OCI-LY3 (cell line): ENCODE data around the gene CEP104.

ENCODE experiments used
- H2AFZ ChIP-seq: fragments of 200-600, 300-600 bp; shearing (Covaris generic); 2 replicates; pipeline ENCODE4 v1.6.0; 2014; ENCODE audit warnings: antibody characterized with exemption, low read depth, low read length
- H3K27ac ChIP-seq: fragments of 200-600, 300-600 bp; sonication (generic); 2 replicates; pipeline ENCODE4 v1.5.1; 2014; ENCODE audit warnings: mild to moderate bottlenecking, low read length, moderate library complexity, mixed read lengths
- H3K27me3 ChIP-seq: fragments of 200-600, 300-600 bp; sonication (generic); 2 replicates; pipeline ENCODE4 v1.6.1; 2014; ENCODE audit warnings: low read depth, low read length, mixed read lengths
- H3K36me3 ChIP-seq: fragments of 200-600, 300-600 bp; sonication (generic); replicated peaks from 2 replicates; pipeline ENCODE3; 2014; ENCODE audit warnings: low read depth, low read length, mixed read lengths
- H3K4me1 ChIP-seq: fragments of 300-600, 200-600 bp; sonication (generic); 2 replicates; pipeline ENCODE4 v1.6.1; 2014; ENCODE audit warnings: low read length, mixed read lengths
- H3K4me2 ChIP-seq: fragments of 200-600, 300-600 bp; sonication (generic); 2 replicates; pipeline ENCODE4 v1.6.1; 2014; ENCODE audit warnings: low read length, mixed read lengths
- H3K4me3 ChIP-seq: fragments of 300-600, 200-600 bp; sonication (generic); 2 replicates; pipeline ENCODE4 v1.5.1; 2014; ENCODE audit warnings: antibody characterized with exemption, mild to moderate bottlenecking, low read length, moderate library complexity
- H3K79me2 ChIP-seq: fragments of 300-600, 200-600 bp; shearing (Covaris generic); 2 replicates; pipeline ENCODE4 v1.6.1; 2014; ENCODE audit warnings: mild to moderate bottlenecking, low read length, mixed read lengths
- H3K9ac ChIP-seq: fragments of 300-600, 200-600 bp; shearing (Covaris generic); 2 replicates; pipeline ENCODE4 v1.6.0; 2014; ENCODE audit warnings: mild to moderate bottlenecking, low read length, moderate library complexity
- H3K9me3 ChIP-seq: fragments of 200-600, 300-600 bp; shearing (Covaris generic); 2 replicates; pipeline ENCODE4 v1.6.1; 2014; ENCODE audit warnings: low read length, mixed read lengths; ENCODE audit not compliant: insufficient read depth
- H4K20me1 ChIP-seq: fragments of 200-600, 300-600 bp; sonication (generic); 2 replicates; pipeline ENCODE4 v1.6.1; 2016; ENCODE audit warnings: low read length, mixed read lengths; ENCODE audit not compliant: insufficient read depth
- CTCF ChIP-seq: fragments of 200-600, 300-600 bp; sonication (generic); IDR thresholded peaks from 2 replicates; pipeline ENCODE4 v1.5.1; 2014; ENCODE audit warnings: antibody characterized with exemption, low read length, low read depth
- EZH2phosphoT487 ChIP-seq: fragments of 200-600 bp; shearing (Covaris generic); IDR thresholded peaks from 2 replicates; pipeline ENCODE4 v1.6.1; 2018; ENCODE audit warnings: antibody characterized with exemption, mixed run types, low read depth

Gene CEP104

GRCh38 chr1:3834701-3835100, 22.3 kb downstream of the CEP104 start:
- no peak overlapping the region for H2AFZ ChIP-seq
- TF ChIP-seq CTCF (no peak), EZH2phosphoT487 (no peak)
- peaks cover 14% of the 10 kb centered on the region; the same call in 1 of the 2 replicates for H3K9me3 ChIP-seq
- no peak overlapping the region for H3K9ac ChIP-seq
- H4K20me1 ChIP-seq, result no peaks in the 10 kb centered on the region
- H3K27ac ChIP-seq, result no peak overlapping the region
- no peaks in the 10 kb centered on the region for H3K4me1 ChIP-seq
- H3K4me3 ChIP-seq, result no peak overlapping the region
- peaks cover 61% of the 10 kb centered on the region for H3K36me3 ChIP-seq
- no peaks in the 10 kb centered on the region for H3K79me2 ChIP-seq
- no peak overlapping the region for H3K4me2 ChIP-seq
- H3K27me3 ChIP-seq, result no peaks in the 10 kb centered on the region

- Histone ChIP-seq H3K79me2 (no peaks in the 10 kb centered on the region), H4K20me1 (no peaks in the 10 kb centered on the region), H3K9me3 (peaks cover 2% of the 10 kb centered on the region; the same call in 1 of the 2 replicates), H3K9ac (no peak overlapping the region), H3K4me3 (no peak overlapping the region), H3K4me2 (no peak overlapping the region), H3K36me3 (peaks cover 41% of the 10 kb centered on the region), H3K27ac (no peak overlapping the region), H3K4me1 (no peaks in the 10 kb centered on the region), H2AFZ (no peak overlapping the region), H3K27me3 (no peaks in the 10 kb centered on the region)
- TF ChIP-seq EZH2phosphoT487, result no peak
- no peak for TF ChIP-seq CTCF
Observed at GRCh38 chr1:3831689-3832088, 25.3 kb downstream of the CEP104 start.

- Histone ChIP-seq H3K27ac (no peak overlapping the region), H4K20me1 (no peaks in the 10 kb centered on the region), H3K27me3 (no peaks in the 10 kb centered on the region), H3K9me3 (no peaks in the 10 kb centered on the region), H3K4me3 (no peak overlapping the region), H3K9ac (no peak overlapping the region), H3K4me2 (no peak overlapping the region), H3K79me2 (no peaks in the 10 kb centered on the region), H3K36me3 (peaks cover 27% of the 10 kb centered on the region), H3K4me1 (no peaks in the 10 kb centered on the region), H2AFZ (no peak overlapping the region)
- TF ChIP-seq EZH2phosphoT487, result no peak
- TF ChIP-seq CTCF, result no peak
Observed at GRCh38 chr1:3828391-3828790, 28.6 kb downstream of the CEP104 start.

- no peak overlapping the region for H3K27ac ChIP-seq
- H3K9me3 ChIP-seq, result no peaks in the 10 kb centered on the region
- no peak for TF ChIP-seq CTCF
- TF ChIP-seq EZH2phosphoT487, result no peak
- H3K36me3 ChIP-seq, result peaks cover 27% of the 10 kb centered on the region
- no peaks in the 10 kb centered on the region for H3K4me1 ChIP-seq
- no peaks in the 10 kb centered on the region for H4K20me1 ChIP-seq
- H2AFZ ChIP-seq, result no peak overlapping the region
- H3K4me3 ChIP-seq, result no peak overlapping the region
- H3K4me2 ChIP-seq, result no peak overlapping the region
- H3K9ac ChIP-seq, result no peak overlapping the region
- no peaks in the 10 kb centered on the region for H3K27me3 ChIP-seq
- no peaks in the 10 kb centered on the region for H3K79me2 ChIP-seq
Observed at GRCh38 chr1:3827813-3828307, 29.2 kb downstream of the CEP104 start.
